ENCODE measurements around the gene KANK2.
"Not testable (repeated sequence)": the region's sequence is repeated elsewhere in the genome, so short reads cannot be mapped to it uniquely, and the experiment has no call there.

DNA sequence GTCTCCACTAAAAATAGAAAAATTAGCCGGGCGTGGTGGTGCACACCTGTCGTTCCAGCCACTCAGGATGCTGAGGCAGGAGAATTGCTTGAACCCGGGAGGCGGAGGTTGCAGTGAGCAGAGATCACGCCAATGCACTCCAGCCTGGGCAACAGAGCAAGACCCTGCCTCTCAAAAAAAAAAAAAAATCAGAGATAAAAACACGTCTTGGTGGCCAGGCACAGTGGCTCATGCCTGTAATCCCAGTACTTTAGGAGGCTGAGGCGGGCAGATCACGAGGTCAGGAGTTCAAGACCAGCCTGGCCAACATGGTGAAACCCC is 18.2 kb downstream of the KANK2 start:
- TF ChIP-seq, protein P1, sequence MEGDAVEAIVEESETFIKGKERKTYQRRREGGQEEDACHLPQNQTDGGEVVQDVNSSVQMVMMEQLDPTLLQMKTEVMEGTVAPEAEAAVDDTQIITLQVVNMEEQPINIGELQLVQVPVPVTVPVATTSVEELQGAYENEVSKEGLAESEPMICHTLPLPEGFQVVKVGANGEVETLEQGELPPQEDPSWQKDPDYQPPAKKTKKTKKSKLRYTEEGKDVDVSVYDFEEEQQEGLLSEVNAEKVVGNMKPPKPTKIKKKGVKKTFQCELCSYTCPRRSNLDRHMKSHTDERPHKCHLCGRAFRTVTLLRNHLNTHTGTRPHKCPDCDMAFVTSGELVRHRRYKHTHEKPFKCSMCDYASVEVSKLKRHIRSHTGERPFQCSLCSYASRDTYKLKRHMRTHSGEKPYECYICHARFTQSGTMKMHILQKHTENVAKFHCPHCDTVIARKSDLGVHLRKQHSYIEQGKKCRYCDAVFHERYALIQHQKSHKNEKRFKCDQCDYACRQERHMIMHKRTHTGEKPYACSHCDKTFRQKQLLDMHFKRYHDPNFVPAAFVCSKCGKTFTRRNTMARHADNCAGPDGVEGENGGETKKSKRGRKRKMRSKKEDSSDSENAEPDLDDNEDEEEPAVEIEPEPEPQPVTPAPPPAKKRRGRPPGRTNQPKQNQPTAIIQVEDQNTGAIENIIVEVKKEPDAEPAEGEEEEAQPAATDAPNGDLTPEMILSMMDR (IDR thresholded peaks at IDR 0.05): not testable (repeated sequence)
- not testable (repeated sequence) for TF ChIP-seq ZFX (IDR thresholded peaks at IDR 0.05; ENCODE audit: borderline replicate concordance)

Data from 22Rv1 (cell line).